ENCODE measurements around the gene GRIN2C. TPM values are rescaled to one million over a fixed set of nuclear protein-coding genes. Genes with fewer than 3 reads are reported as not detected.

GRIN2C gene
- total and polyA plus RNA-seq, 2 donors (not counting 1 experiment from before 2014, with no cell fraction given): 0.01 to 0.50 TPM

GRCh38 chr17:74855323-74855722 lies 4.4 kb downstream of the GRIN2C start:
- Histone ChIP-seq H3K4me3 (replicated peaks in 1 of 4; ENCODE audit: control extremely low read depth in 1 of 4, insufficient read depth in 1 of 4, low read depth in 3 of 4, low read length in 4 of 4) (no peak overlapping the region), H3K27ac (ENCODE audit: insufficient read depth, low read length) (no peak overlapping the region), H3K36me3 (ENCODE audit: control insufficient read depth, insufficient read depth, low read length) (no peaks in the 10 kb centered on the region), H3K79me2 (ENCODE audit: control insufficient read depth, insufficient read depth, low read length) (no peaks in the 10 kb centered on the region), H4K20me1 (ENCODE audit: control insufficient read depth, extremely low read depth, insufficient read depth, low read length) (no peaks in the 10 kb centered on the region), H3K27me3 (ENCODE audit: control insufficient read depth, insufficient read depth, low read length) (peaks cover 74% of the 10 kb centered on the region), H2AFZ (ENCODE audit: low read length) (no peak overlapping the region), H3K9ac (ENCODE audit: insufficient read depth, low read length) (no peak overlapping the region), H3K4me2 (ENCODE audit: extremely low read depth, insufficient read depth, low read length) (no peak overlapping the region), H3K9me3 (ENCODE audit: control insufficient read depth, insufficient read depth, low read depth, low read length) (no peaks in the 10 kb centered on the region), H3K4me1 (ENCODE audit: control insufficient read depth, extremely low read depth, insufficient read depth, low read length) (no peaks in the 10 kb centered on the region)
- DNase-seq (ENCODE audit: low read depth in 2 of 2): no peak
- TF ChIP-seq, protein P1, sequence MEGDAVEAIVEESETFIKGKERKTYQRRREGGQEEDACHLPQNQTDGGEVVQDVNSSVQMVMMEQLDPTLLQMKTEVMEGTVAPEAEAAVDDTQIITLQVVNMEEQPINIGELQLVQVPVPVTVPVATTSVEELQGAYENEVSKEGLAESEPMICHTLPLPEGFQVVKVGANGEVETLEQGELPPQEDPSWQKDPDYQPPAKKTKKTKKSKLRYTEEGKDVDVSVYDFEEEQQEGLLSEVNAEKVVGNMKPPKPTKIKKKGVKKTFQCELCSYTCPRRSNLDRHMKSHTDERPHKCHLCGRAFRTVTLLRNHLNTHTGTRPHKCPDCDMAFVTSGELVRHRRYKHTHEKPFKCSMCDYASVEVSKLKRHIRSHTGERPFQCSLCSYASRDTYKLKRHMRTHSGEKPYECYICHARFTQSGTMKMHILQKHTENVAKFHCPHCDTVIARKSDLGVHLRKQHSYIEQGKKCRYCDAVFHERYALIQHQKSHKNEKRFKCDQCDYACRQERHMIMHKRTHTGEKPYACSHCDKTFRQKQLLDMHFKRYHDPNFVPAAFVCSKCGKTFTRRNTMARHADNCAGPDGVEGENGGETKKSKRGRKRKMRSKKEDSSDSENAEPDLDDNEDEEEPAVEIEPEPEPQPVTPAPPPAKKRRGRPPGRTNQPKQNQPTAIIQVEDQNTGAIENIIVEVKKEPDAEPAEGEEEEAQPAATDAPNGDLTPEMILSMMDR (conservative IDR thresholded peaks at IDR 0.05 in 1 of 2, IDR thresholded peaks at IDR 0.05 in 1 of 2; ENCODE audit: low read depth in 1 of 2, low read length in 2 of 2): no peak
- no peak for TF ChIP-seq EZH2 (IDR thresholded peaks at IDR 0.05; ENCODE audit: low read length, missing control alignments)

- no peak for TF ChIP-seq EZH2 (IDR thresholded peaks at IDR 0.05; ENCODE audit: low read length, missing control alignments)
- TF ChIP-seq, protein P1 (conservative IDR thresholded peaks at IDR 0.05 in 1 of 2, IDR thresholded peaks at IDR 0.05 in 1 of 2; ENCODE audit: low read depth in 1 of 2, low read length in 2 of 2): no peak
- Histone ChIP-seq H4K20me1 (ENCODE audit: control insufficient read depth, extremely low read depth, insufficient read depth, low read length) (no peaks in the 10 kb centered on the region), H3K27ac (ENCODE audit: insufficient read depth, low read length) (no peak overlapping the region), H3K4me1 (ENCODE audit: control insufficient read depth, extremely low read depth, insufficient read depth, low read length) (no peaks in the 10 kb centered on the region), H3K79me2 (ENCODE audit: control insufficient read depth, insufficient read depth, low read length) (no peaks in the 10 kb centered on the region), H3K9me3 (ENCODE audit: control insufficient read depth, insufficient read depth, low read depth, low read length) (no peaks in the 10 kb centered on the region), H3K9ac (ENCODE audit: insufficient read depth, low read length) (no peak overlapping the region), H2AFZ (ENCODE audit: low read length) (no peak overlapping the region), H3K36me3 (ENCODE audit: control insufficient read depth, insufficient read depth, low read length) (no peaks in the 10 kb centered on the region), H3K27me3 (ENCODE audit: control insufficient read depth, insufficient read depth, low read length) (peaks cover 69% of the 10 kb centered on the region), H3K4me3 (replicated peaks in 1 of 4; ENCODE audit: control extremely low read depth in 1 of 4, insufficient read depth in 1 of 4, low read depth in 3 of 4, low read length in 4 of 4) (no peak overlapping the region), H3K4me2 (ENCODE audit: extremely low read depth, insufficient read depth, low read length) (no peak overlapping the region)
- DNase-seq (ENCODE audit: low read depth in 2 of 2): no peak
Measured at GRCh38 chr17:74854792-74855191, 4.9 kb downstream of the GRIN2C start.

DNA sequence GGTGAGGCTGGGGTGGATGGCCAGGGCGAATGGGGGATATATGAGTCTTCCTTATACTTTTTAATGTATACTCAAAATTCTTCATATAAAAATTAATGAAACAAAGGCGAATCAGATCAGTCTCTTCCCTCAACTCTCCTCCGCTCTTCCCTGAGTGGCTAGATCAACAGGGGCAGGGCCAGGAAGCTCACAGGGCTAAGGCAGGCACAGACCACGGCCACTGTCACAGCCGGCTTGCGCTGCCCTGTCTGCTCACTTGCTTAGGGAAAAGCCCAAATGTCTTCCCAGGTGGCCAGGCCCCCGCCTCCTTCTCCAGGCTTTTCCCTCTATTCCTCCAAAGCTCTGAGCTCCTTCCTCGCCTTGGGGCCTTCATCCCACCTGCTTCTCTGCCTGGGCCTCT lies 6.0 kb downstream of the GRIN2C start:
- H3K36me3 ChIP-seq (ENCODE audit: control insufficient read depth, insufficient read depth, low read length): no peaks in the 10 kb centered on the region
- no peak overlapping the region for H2AFZ ChIP-seq (ENCODE audit: low read length)
- no peak overlapping the region for H3K9ac ChIP-seq (ENCODE audit: insufficient read depth, low read length)
- no peaks in the 10 kb centered on the region for H3K9me3 ChIP-seq (ENCODE audit: control insufficient read depth, insufficient read depth, low read depth, low read length)
- H3K79me2 ChIP-seq (ENCODE audit: control insufficient read depth, insufficient read depth, low read length): no peaks in the 10 kb centered on the region
- H3K4me2 ChIP-seq (ENCODE audit: extremely low read depth, insufficient read depth, low read length): no peak overlapping the region
- H3K27ac ChIP-seq (ENCODE audit: insufficient read depth, low read length): no peak overlapping the region
- TF ChIP-seq, protein P1 (conservative IDR thresholded peaks at IDR 0.05 in 1 of 2, IDR thresholded peaks at IDR 0.05 in 1 of 2; ENCODE audit: low read depth in 1 of 2, low read length in 2 of 2): no peak
- TF ChIP-seq EZH2 (IDR thresholded peaks at IDR 0.05; ENCODE audit: low read length, missing control alignments): no peak
- DNase-seq (ENCODE audit: low read depth in 2 of 2): no peak
- H4K20me1 ChIP-seq (ENCODE audit: control insufficient read depth, extremely low read depth, insufficient read depth, low read length): no peaks in the 10 kb centered on the region
- H3K4me3 ChIP-seq (replicated peaks in 1 of 4; ENCODE audit: control extremely low read depth in 1 of 4, insufficient read depth in 1 of 4, low read depth in 3 of 4, low read length in 4 of 4): no peak overlapping the region
- no peaks in the 10 kb centered on the region for H3K4me1 ChIP-seq (ENCODE audit: control insufficient read depth, extremely low read depth, insufficient read depth, low read length)
- peaks cover 61% of the 10 kb centered on the region for H3K27me3 ChIP-seq (ENCODE audit: control insufficient read depth, insufficient read depth, low read length)
